Smooth muscle cell of the umbilical artery (primary cell): ENCODE data around the gene PA2G4. TPM values are rescaled to one million over a fixed set of nuclear protein-coding genes. Genes with fewer than 3 reads are reported as not detected.

ENCODE experiments used
- total RNA-seq: library from RNA; depleted of rRNA; stranded (reverse); fragments of >200 nt; gene quantifications from 2 replicates; pipeline ENCODE4 v1.2.3, GENCODE V29; 2014

The PA2G4 gene
- total RNA-seq, result 93.5 and 173 TPM in 2 replicates

GRCh38 chr12:56104109-56104814 lies at the start of gene PA2G4:
Gene PA2G4 (plus strand): TSS chr12:56104559. CDS start chr12:56104738, 179 bp downstream.

DNA sequence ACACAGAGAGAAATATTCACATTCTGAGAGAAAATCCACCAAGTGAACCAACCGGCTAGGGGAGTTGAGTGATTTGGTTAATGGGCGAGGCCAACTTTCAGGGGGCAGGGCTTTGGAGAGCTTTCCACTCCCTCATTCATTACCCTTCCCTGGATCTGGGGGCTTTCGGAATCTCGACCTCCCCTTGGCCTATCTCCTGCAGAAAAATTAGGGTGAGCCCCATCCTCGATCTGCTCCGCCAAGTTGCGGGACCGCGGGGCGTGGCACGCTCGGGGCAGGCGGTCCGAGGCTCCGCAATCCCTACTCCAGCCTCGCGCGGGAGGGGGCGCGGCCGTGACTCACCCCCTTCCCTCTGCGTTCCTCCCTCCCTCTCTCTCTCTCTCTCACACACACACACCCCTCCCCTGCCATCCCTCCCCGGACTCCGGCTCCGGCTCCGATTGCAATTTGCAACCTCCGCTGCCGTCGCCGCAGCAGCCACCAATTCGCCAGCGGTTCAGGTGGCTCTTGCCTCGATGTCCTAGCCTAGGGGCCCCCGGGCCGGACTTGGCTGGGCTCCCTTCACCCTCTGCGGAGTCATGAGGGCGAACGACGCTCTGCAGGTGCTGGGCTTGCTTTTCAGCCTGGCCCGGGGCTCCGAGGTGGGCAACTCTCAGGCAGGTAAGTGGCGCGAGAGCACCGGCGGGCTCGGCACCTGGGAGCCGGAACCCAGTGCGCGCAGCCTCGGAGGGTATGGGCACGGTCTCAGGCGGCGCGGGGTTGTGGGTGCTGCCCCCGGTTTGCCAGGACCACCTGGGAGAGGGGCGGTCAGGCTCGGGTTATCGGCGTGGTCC lies 24.4 kb upstream of the PA2G4 start, which contains the start of gene ERBB3:
Gene ERBB3, plus strand, starts transcription at position 443 of the 833 bp plus-strand sequence. Its CDS starts 136 bp downstream, at position 579.

GRCh38 chr12:56116267-56117081 lies 12.1 kb downstream of the PA2G4 start, which contains the start of gene RPL41:
Gene RPL41 (plus strand): TSS chr12:56116633.

DNA sequence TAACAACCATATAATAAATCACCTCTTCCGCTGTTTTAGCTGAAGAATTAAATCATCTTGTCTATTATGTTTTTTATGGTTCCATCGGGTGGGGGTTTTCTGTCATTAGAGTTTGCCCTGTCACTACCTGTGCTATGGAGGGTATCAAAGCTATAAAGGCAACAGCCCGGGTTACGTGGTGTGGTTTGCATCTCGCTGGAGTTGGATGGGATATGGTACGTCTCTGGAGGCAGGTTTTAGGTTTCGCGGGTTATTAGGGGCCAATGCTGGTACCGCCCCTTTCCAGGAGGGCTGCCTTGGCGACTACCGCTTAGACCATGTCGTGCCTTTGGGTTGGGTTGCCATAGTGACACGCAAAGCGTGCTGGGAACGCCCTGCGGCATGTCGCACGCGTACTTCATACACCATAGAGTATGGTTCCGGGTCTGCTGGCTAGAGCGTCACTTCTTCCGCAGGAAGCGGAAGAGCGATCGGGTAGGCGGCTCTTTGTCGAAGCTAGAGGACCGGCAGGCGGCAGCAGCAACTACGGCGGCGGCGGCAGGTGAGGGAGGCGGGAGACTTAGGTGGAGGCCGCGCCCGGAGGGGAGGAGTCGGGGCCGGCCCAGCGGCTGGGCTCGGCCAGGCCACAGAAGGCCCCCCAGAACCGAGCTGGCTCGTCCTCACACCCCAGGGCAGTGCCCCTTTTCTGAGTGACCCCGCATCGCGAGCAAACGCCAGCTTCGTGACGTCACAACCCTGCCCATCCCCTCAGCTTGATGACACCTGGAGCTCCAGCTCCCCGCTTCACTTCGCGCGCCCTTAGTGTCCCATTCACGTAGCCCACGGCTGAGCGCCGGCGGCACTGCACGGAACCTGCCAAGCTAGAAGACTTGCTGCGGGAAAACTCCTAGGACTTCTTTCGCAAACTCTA lies 13.7 kb downstream of the PA2G4 start, which contains the start of gene ZC3H10:
Gene ZC3H10, plus strand, starts transcription at position 489 of the 910 bp plus-strand sequence. CDS start 2,297 bp downstream, outside the sequence.

GRCh38 chr12:56127888-56128669 lies 23.7 kb downstream of the PA2G4 start, which contains the start of gene ESYT1:
Gene ESYT1 (plus strand): TSS chr12:56128267. CDS start chr12:56128320, 53 bp downstream.

DNA sequence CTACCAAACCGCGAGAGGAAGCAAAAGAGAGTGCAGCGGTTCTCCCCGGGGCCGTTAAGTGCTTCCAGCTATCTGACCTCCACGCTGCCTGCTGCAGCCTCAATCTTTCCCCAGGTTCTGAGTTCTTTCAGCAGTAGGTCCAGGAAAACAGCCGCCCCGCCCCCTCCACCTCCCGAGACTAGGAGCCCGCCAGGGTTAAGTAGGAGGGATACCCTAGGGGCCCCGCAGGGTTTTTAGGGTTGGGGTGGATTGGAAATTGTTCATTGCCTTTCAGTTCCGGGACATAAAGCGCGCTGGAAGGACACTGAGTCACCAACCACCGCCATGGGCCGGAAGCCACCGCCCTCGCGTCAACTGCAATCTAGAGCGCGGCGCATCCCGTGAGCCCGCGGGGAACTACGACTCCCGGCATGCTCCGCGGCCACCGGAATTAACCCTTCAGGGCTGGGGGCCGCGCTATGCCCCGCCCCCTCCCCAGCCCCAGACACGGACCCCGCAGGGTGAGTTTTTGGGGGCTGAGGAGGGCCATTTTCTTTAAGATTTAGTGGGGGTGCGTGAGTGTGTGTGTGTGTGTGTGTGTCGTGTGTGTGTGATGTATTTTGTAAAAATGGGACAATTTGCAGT lies 47.9 kb downstream of the PA2G4 start, which contains the start of gene MYL6B:
Gene MYL6B, plus strand, starts transcription at position 456 of the 624 bp plus-strand sequence. CDS start 1,332 bp downstream, outside the sequence.

DNA sequence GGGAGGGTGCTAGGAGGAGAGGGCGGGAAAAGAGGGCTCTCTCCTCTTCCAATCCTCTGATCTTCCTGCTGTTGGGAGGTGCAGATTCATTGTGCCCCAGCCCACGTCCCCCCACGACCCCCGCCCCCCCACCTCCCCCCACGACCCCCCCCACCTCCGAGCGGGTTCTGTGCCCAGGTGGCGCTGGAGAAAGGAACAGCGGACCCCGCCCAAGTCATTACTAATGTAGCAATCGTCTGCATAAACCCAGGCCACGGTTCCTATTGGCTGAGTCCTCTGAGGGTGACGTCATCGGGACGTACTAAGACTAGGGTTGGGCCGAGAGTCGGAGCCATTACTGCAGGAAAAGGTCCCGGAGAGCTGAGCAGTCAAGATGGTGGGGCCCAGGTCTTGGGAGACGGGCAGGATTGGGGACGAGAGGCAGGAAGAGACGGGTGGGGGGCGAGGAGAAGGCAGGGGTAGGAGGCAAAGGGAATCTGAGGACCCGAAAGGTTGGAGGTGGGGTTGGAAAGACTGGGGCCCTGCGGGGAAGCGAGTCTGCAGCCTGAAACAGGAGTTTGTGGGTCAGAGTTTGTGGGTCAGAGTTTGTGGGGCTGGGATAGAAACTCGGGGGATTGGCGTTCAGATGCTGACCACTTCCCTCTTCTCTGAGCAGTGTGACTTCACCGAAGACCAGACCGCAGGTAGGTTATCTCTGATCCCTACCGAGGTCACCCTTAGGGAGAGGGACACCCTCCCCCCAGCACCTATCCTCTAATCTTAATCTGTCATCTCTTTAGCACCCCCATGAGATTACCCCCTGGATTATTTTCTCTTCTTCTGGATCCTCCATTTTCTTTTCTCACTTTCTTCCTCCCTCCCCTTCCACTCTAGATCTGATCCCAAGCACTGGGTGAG lies 53.9 kb downstream of the PA2G4 start, which contains the start of gene MYL6:
Gene MYL6, plus strand, starts transcription at position 331 of the 897 bp plus-strand sequence. Its CDS starts 43 bp downstream, at position 374.

Other genes starting within 250 kb of the PA2G4 start
- gene PYM1, start 176.7 kb upstream of the PA2G4 start, total RNA-seq, result 22.5 and 24.1 TPM in 2 replicates
- 45.1 and 84.2 TPM in 2 replicates for gene DGKA, start 173.4 kb upstream of the PA2G4 start, total RNA-seq
- 1.1 TPM in 1 of 2 replicates, not detected in the other for gene PMEL, start 138.5 kb upstream of the PA2G4 start, total RNA-seq
- gene CDK2, start 137.7 kb upstream of the PA2G4 start, total RNA-seq, result 6.2 and 13.4 TPM in 2 replicates
- gene RAB5B, start 130.5 kb upstream of the PA2G4 start, total RNA-seq, result 44.2 and 66.9 TPM in 2 replicates
- gene SUOX, start 107.3 kb upstream of the PA2G4 start, total RNA-seq, result 12.5 and 12.9 TPM in 2 replicates
- 1.5 and 2.1 TPM in 2 replicates for gene IKZF4, start 83.5 kb upstream of the PA2G4 start, total RNA-seq
- gene RPS26, start 62.6 kb upstream of the PA2G4 start, total RNA-seq, result 214 and 242 TPM in 2 replicates
- under 0.01 and 0.23 TPM in 2 replicates for gene ERBB3, start 24.4 kb upstream of the PA2G4 start, total RNA-seq
- gene RPL41, start 12.1 kb downstream of the PA2G4 start, total RNA-seq, result 1,282 and 1,487 TPM in 2 replicates
- 4.5 and 5.3 TPM in 2 replicates for gene ZC3H10, start 13.7 kb downstream of the PA2G4 start, total RNA-seq
- gene ESYT1, start 23.7 kb downstream of the PA2G4 start, total RNA-seq, result 136 and 210 TPM in 2 replicates
- gene MYL6B, start 48.0 kb downstream of the PA2G4 start, total RNA-seq, result 51.1 and 83.1 TPM in 2 replicates
- 1,143 and 1,914 TPM in 2 replicates for gene MYL6, start 53.8 kb downstream of the PA2G4 start, total RNA-seq
- gene SMARCC2, start 84.9 kb downstream of the PA2G4 start, total RNA-seq, result 27.3 and 39.4 TPM in 2 replicates
- 127 and 135 TPM in 2 replicates for gene RNF41, start 117.4 kb downstream of the PA2G4 start, total RNA-seq
- 21.1 and 23.6 TPM in 2 replicates for gene NABP2, start 119.8 kb downstream of the PA2G4 start, total RNA-seq
- gene SLC39A5, start 125.5 kb downstream of the PA2G4 start, total RNA-seq, result not detected in 2 replicates
- 25.8 and 46.2 TPM in 2 replicates for gene ANKRD52, start 153.8 kb downstream of the PA2G4 start, total RNA-seq
- gene COQ10A, start 162.4 kb downstream of the PA2G4 start, total RNA-seq, result 7.1 and 13.4 TPM in 2 replicates
- 62.4 and 198 TPM in 2 replicates for gene CS, start 195.8 kb downstream of the PA2G4 start, total RNA-seq
- gene CNPY2, start 211.4 kb downstream of the PA2G4 start, total RNA-seq, result 97.3 and 152 TPM in 2 replicates
- 15.7 and 22.2 TPM in 2 replicates for gene PAN2, start 229.4 kb downstream of the PA2G4 start, total RNA-seq
- gene IL23A, start 234.3 kb downstream of the PA2G4 start, total RNA-seq, result not detected in 2 replicates